Measurements from ENCODE around the gene PTGIR. TPM values are rescaled to one million over a fixed set of nuclear protein-coding genes. Genes with fewer than 3 reads are reported as not detected.

PTGIR gene
- total RNA-seq, 1 donor from 2014 or later: 10.8 TPM

DNA sequence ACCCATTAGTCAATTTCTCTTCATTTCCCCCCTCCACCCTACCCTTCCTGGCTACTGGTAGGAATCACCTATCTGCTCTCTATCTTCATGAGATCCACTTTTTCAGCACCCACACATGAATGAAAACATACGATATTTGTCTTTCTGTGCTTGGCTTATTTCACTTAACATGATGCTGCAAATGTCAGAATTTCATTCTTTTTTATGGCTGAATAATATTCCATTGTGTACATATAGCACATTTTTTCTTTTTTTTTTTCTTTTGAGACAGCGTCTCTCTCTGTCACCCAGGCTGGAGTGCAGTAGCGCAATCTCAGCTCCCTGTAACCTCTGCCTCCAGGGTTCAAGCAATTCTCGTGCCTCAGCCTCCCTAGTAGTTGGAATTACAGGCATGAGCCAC is 33.6 kb downstream of the PTGIR start:
- Histone ChIP-seq H3K27me3 (no peaks in the 10 kb centered on the region), H3K36me3 (no peaks in the 10 kb centered on the region), H3K27ac (no peak overlapping the region), H3K9me3 (no peaks in the 10 kb centered on the region), H3K4me1 (no peaks in the 10 kb centered on the region), H3K4me3 (no peak overlapping the region)
- TF ChIP-seq POLR2AphosphoS5 (IDR thresholded peaks at IDR 0.05; ENCODE audit: insufficient read depth in 1 of 2, low read depth in 1 of 2) (no peak), POLR2A (IDR thresholded peaks at IDR 0.05) (no peak)
- TF ChIP-seq, protein P1, sequence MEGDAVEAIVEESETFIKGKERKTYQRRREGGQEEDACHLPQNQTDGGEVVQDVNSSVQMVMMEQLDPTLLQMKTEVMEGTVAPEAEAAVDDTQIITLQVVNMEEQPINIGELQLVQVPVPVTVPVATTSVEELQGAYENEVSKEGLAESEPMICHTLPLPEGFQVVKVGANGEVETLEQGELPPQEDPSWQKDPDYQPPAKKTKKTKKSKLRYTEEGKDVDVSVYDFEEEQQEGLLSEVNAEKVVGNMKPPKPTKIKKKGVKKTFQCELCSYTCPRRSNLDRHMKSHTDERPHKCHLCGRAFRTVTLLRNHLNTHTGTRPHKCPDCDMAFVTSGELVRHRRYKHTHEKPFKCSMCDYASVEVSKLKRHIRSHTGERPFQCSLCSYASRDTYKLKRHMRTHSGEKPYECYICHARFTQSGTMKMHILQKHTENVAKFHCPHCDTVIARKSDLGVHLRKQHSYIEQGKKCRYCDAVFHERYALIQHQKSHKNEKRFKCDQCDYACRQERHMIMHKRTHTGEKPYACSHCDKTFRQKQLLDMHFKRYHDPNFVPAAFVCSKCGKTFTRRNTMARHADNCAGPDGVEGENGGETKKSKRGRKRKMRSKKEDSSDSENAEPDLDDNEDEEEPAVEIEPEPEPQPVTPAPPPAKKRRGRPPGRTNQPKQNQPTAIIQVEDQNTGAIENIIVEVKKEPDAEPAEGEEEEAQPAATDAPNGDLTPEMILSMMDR (IDR thresholded peaks at IDR 0.05): no peak
- DNase-seq (ENCODE audit: extremely low spot score in 2 of 2): no peak
- intact Hi-C loops (cut with DNase I): no loop called here

DNA sequence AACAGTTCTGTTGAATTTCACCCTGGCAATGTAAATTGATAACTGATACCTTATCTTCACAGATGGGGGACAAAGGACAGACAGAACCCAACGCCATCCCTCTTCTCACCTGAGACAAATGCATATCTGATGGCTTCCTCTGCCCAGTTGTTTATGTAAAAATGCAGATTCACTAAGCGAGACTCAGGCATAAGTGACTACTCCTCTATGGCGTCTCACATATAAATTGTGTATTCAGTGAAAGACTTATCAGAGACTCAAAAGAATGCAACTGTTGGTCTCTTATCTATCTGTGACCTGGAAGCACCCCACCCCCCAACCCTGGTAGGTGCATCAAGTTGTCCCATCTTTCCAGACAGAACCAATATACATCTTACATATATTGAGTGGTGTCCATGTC is 37.0 kb downstream of the PTGIR start:
- Histone ChIP-seq H3K4me1 (no peaks in the 10 kb centered on the region), H3K27ac (no peak overlapping the region), H3K27me3 (no peaks in the 10 kb centered on the region), H3K4me3 (no peak overlapping the region), H3K36me3 (no peaks in the 10 kb centered on the region), H3K9me3 (no peaks in the 10 kb centered on the region)
- TF ChIP-seq, protein P1 (IDR thresholded peaks at IDR 0.05): no peak
- TF ChIP-seq POLR2AphosphoS5 (IDR thresholded peaks at IDR 0.05; ENCODE audit: insufficient read depth in 1 of 2, low read depth in 1 of 2): no peak
- TF ChIP-seq POLR2A (IDR thresholded peaks at IDR 0.05): no peak
- no peak for DNase-seq (ENCODE audit: extremely low spot score in 2 of 2)
- intact Hi-C loops (cut with DNase I): no loop called here

DNA sequence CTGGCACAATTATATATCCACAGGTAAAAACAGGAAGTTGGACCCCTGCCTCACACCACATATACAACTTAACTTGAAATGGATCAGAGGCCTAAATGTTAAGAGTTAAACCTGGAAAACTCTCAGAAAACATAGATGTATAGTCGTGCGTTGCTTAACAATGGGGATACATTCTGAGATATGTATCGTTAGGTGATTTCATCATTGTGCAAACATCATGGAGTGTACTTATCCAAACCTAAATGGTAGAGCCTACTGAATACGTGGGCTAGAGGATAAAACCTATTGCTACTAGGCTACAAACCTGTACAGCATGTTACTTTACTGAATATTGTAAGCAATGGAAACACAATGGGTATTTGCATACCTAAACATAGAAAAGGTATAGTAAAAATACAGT is 38.6 kb downstream of the PTGIR start:
- no peak for TF ChIP-seq POLR2A (IDR thresholded peaks at IDR 0.05)
- TF ChIP-seq POLR2AphosphoS5 (IDR thresholded peaks at IDR 0.05; ENCODE audit: insufficient read depth in 1 of 2, low read depth in 1 of 2): no peak
- TF ChIP-seq, protein P1 (IDR thresholded peaks at IDR 0.05): no peak
- DNase-seq (ENCODE audit: extremely low spot score in 2 of 2): no peak
- intact Hi-C loops (cut with DNase I): no loop called here

DNA sequence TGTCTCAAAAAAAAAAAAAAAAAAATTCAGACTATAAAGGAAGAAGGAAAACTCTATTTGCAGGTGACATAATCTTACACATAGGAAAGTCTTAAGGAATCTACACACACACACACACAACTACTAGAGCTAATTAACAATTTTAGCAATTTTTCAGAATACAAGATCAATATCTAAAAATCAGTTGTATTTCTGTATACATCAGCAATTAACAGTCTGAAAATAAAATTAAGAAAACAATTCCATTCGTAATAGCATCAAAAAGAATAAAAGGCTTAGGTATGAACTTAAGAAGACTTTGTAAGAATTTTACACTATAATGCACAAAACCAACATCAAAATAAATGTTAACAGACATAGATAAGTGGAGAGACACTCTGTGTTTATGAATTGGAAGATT is 39.4 kb downstream of the PTGIR start:
- H3K27ac ChIP-seq: no peak overlapping the region
- intact Hi-C loops (cut with DNase I): no loop called here
- no peak overlapping the region for H3K4me3 ChIP-seq
- H3K27me3 ChIP-seq: no peaks in the 10 kb centered on the region
- no peak for DNase-seq (ENCODE audit: extremely low spot score in 2 of 2)
- H3K36me3 ChIP-seq: no peaks in the 10 kb centered on the region
- no peaks in the 10 kb centered on the region for H3K9me3 ChIP-seq
- no peak for TF ChIP-seq POLR2A (IDR thresholded peaks at IDR 0.05)
- no peak for TF ChIP-seq POLR2AphosphoS5 (IDR thresholded peaks at IDR 0.05; ENCODE audit: insufficient read depth in 1 of 2, low read depth in 1 of 2)
- TF ChIP-seq, protein P1 (IDR thresholded peaks at IDR 0.05): no peak
- H3K4me1 ChIP-seq: no peaks in the 10 kb centered on the region

More for the DNA sequence above, 38.6 kb downstream of the PTGIR start:
- no peaks in the 10 kb centered on the region for H3K36me3 ChIP-seq
- no peak overlapping the region for H3K27ac ChIP-seq
- no peak overlapping the region for H3K4me3 ChIP-seq
- no peaks in the 10 kb centered on the region for H3K9me3 ChIP-seq
- no peaks in the 10 kb centered on the region for H3K4me1 ChIP-seq
- no peaks in the 10 kb centered on the region for H3K27me3 ChIP-seq

DNA sequence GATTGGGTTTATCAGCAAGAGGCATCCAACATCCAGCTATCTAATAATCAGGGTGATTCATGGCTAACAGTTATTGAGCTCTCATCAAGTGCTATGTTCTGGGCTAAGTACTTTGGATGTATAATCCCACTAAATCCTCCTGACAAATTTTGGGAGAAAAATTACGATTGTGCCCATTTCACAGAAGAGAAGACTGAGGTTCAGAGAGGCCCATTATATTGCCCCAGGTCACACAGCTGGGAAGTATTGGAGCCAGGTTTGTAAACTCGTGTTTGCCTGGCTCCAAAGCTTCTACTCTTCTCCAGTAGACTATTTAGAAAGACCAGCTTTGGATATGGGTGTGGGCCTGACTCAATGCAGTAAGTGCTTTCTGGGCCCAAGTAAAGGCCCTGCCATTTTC is 44.6 kb downstream of the PTGIR start:
- Histone ChIP-seq H3K27me3 (no peaks in the 10 kb centered on the region), H3K27ac (no peak overlapping the region), H3K36me3 (no peaks in the 10 kb centered on the region), H3K4me1 (no peaks in the 10 kb centered on the region), H3K4me3 (no peak overlapping the region), H3K9me3 (no peaks in the 10 kb centered on the region)
- no peak for DNase-seq (ENCODE audit: extremely low spot score in 2 of 2)
- TF ChIP-seq, protein P1 (IDR thresholded peaks at IDR 0.05): no peak
- no peak for TF ChIP-seq POLR2A (IDR thresholded peaks at IDR 0.05)
- no peak for TF ChIP-seq POLR2AphosphoS5 (IDR thresholded peaks at IDR 0.05; ENCODE audit: insufficient read depth in 1 of 2, low read depth in 1 of 2)
- intact Hi-C loops (cut with DNase I): no loop called here

Measured in vagina (tissue), 2 donors.